Measurements from ENCODE around the gene TMEM229B.

TMEM229B gene

DNA sequence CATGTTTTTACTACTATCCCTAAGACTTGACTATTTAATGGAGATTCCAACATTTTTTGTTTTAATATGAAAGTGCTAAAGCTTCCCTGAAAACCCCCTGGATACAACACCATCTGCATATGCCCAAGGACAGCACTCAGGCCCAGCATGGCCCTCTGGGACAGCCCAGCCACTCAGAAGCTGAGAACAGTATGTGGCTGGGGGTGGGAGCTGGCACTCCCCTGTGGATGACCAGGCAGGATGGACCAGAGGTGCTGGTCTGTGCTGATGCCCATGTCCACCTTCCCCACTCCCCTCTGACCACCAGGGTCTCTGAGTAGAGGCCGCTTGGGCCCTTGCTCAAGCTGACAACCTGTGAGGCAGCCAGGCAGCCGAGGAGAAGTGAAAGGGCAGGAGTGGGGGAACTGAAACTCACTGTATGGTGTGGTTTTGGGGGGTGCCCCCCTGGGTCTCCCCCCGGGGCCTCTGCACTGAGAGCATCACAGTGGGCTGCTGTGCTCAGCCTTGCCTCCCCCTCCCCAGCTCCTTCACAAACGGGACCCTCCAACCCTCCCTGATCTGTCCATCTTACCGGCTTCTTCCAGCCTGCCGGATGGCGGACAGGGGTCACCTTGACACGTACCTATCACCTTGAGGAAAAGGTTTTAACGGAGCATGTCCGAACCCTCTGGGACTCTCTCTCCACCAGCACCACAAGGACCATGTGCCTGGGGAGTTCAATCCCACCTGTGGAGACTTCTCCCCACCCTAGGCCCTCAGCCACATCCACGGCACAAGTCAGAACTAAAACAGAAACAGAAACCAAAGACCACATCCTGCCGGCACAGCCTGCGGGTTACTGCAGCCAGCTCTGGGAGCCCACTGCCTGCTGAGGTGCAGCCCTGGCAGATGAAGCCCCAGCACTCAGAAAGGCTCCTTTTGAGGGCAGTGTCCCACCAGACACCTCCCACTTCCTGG lies at the start of gene TMEM229B:
Gene TMEM229B (minus strand): TSS at position 785 of the 957 bp plus-strand sequence. CDS start 14,798 bp downstream, outside the sequence.
- DNase-seq: peak; percentile 56

DNA sequence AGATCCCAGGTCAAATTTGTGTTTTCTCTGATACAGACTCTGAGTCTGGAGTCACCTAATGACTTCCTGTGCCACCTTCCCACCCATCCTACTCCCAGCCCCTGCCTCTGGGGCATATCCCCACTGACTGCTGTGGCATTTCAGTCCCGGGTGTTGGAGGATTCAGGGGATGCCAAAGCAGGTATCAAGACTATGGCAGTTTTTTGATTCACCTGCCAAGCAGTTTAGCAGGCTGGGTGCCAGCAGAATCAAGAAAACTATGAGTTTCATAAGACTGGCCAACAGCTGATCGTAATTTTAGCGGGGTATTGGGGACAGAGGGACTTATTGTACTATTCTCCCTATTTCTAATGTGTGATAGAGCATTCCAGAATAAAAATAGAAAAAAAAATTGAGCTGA lies 49.2 kb upstream of the TMEM229B start:
- no peak for DNase-seq

DNA sequence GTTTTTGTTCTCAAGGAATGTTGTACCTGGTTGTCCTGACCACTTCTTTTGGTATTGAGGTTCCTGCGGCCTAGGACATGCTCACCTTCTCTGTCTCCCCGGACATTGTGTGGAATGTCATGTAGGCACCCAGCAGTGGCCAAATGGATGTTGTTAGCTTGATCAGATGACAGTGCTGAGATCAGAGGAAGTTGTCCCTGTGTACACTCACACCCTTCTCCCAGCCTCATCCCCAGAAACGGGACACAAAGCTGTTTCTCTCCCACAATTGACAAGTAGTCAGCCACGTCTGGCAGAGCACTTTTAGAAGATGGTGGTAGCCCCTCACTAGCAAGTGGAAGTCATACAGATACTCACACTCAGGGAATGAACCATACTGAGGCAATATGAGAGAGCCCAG lies 47.6 kb upstream of the TMEM229B start:
- DNase-seq: no peak

DNA sequence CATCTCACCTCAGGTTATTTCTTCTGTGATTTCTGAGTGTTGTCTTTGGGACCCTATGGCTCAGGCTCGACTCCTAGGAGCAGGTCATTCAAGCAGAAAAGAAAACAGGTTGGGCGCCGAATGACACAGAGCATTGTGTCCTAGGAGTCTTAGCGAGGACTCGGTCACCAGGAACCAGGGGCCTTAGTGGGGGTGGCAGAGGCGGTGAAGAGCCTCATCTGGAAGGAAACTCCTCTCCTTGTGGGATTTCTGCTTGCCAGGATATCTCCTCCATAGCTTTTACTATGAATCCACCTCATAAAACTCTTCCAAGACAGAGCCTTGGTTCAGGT lies 45.2 kb upstream of the TMEM229B start:
- DNase-seq: no peak

DNA sequence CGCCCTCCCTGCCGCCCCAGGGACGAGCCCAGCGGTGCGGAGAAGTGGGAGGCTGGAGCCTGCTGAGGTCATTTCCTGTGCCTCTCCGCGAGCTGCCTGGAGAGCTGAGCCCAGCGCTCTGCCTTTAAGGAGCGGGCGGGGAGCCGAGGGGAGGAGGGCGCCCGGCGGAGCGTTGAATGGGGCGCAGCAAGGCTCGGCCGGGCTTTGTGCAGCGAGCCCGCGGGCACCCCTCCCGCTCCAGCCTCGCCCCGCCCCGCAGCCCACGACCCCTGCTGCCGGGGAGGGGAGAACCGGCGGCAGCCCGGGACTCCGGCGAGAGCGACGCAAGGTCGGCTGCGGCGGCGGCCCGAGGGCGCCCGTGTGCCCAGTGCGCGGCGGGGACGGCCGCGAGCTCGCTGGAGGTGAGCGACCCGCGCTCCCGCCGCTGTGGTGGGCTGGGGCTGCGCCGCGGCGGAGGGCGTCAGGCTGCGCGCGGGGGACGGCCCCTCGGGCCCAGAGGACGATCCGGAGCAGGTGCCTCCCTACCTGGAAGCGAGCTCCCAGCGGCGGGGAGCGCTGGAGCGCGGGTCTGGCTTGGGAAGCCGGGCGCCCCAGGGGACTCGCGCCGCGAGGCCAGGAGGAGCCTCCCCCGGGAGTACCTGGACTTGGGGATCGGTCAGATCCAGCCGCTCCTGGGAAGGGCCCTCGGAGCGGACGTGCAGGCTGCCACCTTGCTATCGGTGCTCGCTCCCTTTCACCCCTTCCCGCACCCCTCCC lies 44.7 kb upstream of the TMEM229B start, which contains the start of gene PLEKHH1:
Gene PLEKHH1 (plus strand): TSS at position 293 of the 756 bp plus-strand sequence. CDS start 8,578 bp downstream, outside the sequence.
- DNase-seq: peak; percentile 75

DNA sequence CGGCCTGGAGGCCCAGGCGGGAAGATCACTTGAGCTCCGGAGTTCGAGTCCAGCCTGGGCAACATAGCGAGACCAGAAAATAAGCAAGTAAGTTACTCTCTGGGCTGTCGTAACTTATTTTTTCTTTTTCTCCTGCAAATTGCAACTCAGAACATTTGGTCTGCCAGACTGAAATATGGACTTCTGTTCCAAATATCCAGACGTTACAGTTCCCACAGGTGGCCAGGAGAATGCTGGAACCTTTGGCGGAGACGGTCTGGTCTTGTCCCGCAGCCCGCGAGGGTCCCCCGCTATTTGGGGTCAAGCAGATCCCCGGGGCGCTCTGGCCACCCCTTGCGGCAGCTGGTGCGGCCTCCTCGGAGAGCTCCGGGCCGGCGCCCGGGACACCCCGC lies 44.1 kb upstream of the TMEM229B start:
- DNase-seq: no peak

DNA sequence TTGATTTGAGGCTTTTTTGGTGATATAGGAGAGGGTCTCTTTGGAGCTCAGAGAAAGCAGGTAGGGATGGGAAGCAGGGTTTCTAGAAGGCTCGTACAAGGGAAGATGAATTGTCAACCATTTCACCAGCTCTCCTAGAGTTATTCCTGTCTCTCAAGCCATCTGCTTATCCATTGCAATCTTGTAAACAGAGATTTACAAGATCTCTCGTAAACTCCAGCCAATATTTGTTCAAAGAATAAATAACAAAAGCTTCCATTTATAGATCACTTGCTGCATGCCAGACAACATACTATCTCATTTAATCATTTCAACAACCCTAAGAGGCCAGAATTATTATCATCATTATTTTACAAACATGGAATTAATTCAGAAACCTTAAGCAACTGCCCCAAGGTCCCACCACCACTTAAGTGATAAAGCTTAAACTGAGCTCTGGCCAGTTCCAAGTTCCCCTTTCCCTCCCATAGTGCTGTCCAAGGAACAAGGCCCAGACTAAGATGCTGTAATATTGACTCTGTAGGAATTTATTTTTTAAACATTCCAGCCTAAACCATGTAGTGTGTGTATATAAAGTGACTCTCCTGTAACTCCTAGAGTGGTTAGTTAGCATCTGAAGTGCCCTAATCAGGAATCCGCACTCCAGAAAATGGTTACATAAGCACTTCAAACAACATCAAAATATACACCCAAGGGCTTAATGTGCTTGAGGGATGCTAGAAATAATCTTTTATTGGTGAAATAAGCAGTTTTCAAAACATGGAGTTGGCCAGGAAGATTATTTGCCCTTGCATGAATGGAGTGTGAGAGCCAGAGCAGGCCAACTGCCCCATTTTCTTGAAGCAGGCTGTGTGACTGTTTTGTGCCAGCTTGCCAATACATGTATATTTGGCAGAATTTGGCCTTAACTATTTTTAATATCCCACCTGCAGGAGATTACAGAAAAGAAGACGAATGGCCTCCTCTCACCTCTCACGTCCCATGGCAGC lies 41.7 kb upstream of the TMEM229B start:
- no peak for DNase-seq

DNA sequence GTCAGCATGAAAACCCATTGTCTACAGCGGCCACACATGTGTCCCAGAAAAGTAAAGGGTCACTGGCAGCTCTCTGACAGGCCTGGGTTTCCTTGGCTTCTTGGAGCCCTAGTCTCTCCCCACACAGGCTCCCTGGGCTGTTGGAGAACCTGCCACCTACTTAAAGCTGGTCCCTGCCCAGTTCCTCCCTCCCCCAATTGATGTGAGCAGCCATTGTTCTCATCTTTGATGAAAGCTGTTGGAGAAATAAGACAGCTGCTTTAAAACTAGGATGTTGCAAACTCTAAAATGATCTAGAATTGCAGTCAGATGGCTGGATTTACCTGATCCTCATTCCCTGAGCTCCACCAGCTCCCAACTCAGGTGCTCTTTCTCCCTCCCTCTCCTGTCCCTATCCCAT lies 39.8 kb upstream of the TMEM229B start:
- no peak for DNase-seq

DNA sequence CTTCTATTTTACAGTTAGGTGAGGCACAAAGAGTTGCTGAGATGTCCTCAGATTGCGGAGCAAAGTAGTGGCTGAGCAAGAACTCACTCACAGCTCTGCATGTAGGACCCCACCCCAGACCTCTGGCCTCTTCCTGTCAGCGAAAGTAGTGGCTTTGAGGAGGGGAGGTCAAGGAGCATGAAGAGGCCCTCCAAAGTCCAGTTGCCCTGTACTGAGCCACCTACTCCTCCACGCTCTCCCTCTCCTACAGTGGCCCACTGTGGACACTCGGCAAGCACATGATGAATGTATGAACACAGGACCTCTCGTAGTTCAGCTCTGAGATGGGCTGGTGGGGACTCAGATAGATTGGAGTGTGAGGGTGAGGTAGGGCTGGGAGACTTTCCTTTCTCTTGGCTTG lies 39.2 kb upstream of the TMEM229B start:
- DNase-seq: no peak

DNA sequence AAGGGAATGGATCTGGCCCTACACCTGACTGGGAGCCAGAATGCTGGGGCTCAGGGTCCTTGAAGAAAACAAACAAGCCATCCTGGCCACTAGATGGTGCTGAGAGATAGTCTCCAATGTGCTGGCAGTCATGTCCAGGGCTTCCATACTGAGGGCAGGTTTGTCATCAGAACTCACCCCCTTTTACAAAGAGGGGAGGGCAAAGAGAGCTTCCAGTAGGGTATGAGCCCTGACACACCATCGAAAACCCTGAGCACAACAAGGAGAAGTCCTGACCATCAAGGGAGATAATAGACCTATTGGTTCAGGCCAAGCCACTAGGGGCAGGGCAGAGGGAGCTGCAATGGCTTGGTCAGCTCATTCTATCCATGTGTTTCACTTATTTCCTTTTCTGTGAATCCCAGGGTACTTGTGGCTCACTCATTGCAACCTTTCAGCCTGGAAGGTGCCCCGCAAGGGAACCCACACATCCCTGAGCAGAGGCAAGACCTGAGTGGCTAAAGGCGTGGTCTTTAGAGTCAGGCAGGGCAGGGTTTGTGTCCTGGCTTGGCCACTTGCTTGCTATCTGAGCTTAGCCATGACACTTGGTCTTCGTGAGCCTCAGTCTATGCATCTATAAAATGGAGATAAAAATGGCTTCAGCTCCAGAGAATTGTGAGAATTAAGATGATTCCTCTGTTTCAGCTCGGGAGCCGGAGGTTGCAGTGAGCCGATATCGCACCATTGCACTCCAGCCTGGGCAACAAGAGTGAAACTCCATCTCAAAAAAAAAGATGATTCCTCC lies 38.3 kb upstream of the TMEM229B start:
- no peak for DNase-seq

DNA sequence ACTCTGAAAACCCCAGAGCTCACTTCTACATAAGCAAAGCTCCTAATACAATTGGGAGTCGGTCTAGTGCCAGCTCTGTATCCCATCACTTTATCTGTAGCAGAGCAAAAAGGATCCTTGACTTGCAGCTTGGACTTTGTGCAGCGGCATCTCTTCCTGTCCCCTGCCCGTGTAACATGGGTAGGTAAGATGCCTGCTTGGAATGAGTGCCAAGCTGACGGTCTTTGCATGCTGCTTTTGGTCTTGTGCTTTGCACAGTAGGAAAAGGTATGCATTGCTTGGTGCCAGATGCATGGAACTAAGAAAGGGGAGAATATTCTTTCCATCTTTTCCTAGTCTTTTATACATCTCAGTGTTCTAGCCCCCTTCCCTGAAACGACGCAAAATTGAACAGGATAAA lies 37.7 kb upstream of the TMEM229B start:
- DNase-seq: no peak

DNA sequence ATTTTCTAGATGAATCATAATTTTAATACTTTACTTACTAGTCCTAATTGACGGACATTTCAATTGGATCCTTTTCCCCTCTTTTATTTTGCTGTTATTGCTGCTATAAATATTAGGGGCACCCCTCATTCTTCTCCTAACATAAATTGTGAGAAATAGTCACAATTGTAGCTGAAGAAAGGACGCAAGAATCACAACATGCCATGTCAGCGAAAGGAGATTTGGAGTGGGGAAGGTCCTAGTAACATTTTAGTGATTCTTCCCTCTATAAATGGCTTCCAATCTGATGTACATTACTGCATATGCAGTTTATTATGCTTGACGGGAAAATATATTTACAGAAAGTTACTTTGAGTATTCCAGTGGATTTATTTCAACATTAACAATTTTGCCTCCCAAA lies 36.9 kb upstream of the TMEM229B start:
- no peak for DNase-seq

DNA sequence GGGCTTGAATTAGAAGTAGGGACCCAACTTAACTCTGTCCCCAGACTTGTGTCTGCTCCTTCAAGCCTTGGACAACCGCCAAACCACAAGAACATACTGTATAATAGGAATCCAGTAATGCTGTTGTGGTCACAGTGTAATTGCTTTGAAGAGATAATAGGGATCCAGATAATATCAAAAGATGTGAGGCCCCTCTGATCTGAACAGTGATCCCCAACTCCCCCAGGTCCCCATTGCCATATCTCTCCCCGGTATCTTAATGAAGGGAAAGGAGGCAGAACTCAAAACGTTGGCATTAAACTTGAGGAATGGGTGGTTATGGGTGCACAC lies 36.1 kb upstream of the TMEM229B start:
- DNase-seq: no peak

DNA sequence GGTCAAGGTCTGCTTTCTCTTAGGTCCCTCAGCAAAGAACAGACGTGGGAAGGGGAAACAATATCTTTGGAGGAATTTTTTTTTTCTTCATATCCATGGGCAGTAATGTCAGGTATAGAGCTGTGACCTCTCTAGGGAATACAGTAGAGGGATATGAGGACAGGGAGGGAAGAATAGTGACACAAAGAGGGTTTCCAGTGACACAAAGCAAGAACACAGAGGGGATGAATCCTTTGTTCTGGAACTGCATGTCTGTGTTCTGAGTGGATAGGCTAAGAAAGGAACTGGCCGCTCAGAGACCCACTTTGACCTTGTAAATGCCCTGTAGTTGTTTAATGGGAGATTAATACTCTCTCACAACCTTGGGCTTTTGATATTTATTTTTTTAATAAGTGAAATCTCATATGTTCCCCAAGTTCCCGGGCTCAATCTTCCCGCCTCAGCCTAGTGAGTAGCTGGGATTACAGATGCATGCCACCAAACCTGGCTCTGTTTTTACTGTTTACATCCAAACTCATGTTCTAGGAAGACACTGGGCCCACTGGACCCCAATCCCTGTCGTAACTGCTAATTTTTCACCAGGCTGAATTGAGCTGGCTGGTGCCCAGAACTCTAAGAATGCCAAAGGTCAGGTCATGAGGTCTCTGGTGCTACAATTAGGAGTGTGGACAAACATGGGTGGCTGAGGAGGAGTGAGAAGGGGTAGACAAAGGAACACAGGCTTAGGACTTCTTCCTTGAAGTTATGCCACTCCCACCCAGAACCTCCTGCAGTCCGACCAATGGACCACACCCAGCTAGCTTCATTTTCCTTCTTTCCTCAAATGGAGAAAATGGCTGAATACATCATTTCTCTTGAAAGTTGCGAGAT lies 35.5 kb upstream of the TMEM229B start:
- DNase-seq: no peak

DNA sequence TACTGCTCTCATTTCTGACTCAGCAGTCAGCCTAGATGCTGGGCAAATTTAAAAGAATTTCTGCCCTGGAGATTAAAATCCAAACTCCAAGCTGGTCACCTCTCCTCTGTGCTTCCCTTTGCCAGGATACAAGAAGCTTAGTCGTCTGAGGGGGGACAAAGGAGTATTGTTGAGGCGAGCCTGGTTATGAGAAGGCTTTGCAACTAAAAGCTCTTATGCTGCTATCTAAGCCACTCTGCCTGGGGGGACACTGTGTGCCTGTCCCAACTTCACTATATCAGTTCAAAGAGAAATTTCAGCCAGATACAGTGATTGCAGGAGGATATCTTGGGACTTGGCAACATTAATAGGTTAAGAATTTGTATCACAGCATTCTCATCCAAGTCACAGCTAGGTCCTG lies 33.7 kb upstream of the TMEM229B start:
- DNase-seq: no peak

DNA sequence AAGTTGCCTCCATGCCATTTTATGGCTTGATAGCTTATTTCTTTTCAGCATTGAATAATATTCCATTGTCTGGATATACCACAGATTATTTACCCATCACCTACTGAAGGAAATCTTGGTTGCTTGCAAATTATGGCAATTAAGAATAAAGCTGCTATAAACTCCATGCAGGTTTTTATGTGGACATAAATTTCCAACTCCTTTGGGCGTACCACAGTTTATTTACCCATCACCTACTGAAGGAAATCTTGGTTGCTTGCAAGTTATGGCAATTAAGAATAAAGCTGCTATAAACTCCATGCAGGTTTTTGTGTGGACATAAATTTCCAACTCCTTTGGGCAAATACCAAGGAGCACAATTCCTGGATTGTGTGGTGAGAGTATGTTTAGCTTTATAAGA lies 32.0 kb upstream of the TMEM229B start:
- DNase-seq: no peak

DNA sequence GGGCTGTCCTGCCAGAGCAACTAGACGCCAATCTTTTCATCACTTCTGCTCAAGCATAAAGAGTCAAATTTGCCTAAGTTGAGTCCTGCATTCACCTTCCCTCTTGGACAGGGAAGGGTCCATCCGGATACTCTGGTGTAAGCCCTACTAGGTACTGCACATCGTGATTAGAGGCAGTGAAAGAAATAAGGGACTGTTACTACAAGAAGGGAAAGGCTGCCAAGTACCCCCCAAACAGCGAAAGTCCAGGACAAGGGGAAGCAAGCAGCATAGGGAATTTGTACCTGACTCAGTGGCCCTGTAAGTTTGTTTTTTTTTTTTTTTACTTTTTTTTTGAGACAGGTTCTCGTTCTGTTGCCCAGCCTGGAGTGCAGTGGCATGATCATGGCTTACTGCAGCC lies 30.9 kb upstream of the TMEM229B start:
- no peak for DNase-seq

DNA sequence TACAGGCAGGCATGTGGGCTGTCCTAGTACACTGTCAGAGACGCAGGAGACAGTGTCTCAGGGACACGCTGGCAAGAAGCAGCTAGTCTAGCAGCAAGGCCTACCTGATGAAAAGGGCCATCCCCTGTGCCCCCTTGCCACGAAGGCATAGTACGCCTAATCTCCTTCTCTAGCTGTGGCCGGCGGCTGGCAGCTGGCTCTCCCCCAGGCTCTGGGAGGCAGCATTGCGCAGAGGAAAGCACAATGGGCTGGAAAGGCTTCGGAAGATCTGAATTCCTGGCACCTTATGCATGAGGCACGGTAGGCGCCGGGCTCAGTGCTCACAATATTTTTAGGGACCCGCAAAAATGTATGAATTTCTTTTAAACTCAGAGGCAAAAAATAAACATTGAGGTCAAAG lies 28.6 kb upstream of the TMEM229B start:
- DNase-seq: no peak

DNA sequence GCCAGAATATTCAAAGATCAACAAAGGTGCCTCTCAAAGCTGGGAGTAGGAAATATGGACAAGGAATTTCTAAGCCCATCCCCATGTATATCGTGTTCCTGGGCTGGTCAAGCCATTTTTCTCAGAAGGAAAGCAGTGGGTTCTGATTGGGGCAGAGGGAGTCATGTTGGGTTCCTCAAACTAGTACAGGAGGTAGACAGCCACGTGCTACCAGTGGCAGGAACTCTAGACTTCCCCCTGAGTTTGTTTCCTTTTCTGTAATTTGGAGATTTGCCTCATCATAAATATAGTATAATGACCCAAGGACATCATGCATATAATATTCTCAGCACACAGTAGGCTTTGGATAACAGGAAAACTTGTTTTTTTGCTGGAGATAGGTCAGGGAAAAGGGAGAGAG lies 28.2 kb upstream of the TMEM229B start:
- no peak for DNase-seq

DNA sequence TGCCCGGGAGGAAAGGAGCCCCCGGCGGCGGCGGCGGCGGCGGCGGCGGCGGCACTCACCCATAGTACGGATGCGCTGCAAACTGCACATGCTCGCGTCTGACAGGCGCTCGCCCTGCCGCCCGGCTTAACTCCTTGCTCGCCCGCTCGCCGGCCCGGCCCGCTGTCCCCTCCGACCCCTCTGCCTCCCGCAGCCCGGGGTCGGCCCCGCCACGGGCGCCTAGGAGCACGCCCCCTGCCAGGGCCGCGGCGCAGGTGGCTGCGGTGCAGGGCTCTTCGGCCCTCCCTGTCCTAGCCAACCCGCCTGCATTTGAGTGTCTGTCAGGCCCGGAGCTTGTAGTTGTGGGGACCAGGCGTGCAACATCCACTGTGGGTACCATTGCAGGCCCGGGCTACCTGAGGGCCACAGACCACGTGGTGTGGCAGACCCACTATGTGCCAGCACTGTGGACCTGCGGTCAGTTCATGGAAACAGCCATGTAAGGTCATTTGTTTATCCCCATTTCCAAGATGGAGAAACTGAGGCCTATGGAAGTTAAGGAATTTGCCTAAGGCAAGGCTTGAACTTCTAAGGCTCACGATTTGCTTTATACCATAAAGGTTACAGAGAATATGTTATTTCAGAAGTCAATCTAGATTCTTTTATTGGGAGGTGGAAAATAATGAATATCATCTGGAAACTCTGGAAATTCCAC lies 27.0 kb upstream of the TMEM229B start:
- DNase-seq: no peak
